Measurements from ENCODE around the gene PLEKHA1.

GRCh38 chr10:122461367-122461728 is 86.8 kb downstream of the PLEKHA1 start, which contains the start of gene HTRA1:
- no peak for TF ChIP-seq BCL6 (CRISPR knock-in tag; IDR thresholded peaks at IDR 0.05)
- no peak for TF ChIP-seq ZNF83 (CRISPR knock-in tag; IDR thresholded peaks at IDR 0.05; ENCODE audit: borderline replicate concordance)
- TF ChIP-seq ZNF350 (CRISPR knock-in tag; IDR thresholded peaks at IDR 0.05; ENCODE audit: borderline replicate concordance, low read depth) = no peak
